ENCODE results near the gene GOLGA2. TPM values are rescaled to one million over a fixed set of nuclear protein-coding genes. Genes with fewer than 3 reads are reported as not detected.
"Not testable (repeated sequence)": the region's sequence is repeated elsewhere in the genome, so short reads cannot be mapped to it uniquely, and the experiment has no call there.

Gene GOLGA2
- total RNA-seq, 1 donor from 2014 or later, result 54.8 TPM

- Histone ChIP-seq H3K4me3 (ENCODE audit: low read depth, low read length) (no peak overlapping the region), H3K27me3 (ENCODE audit: control insufficient read depth, insufficient read depth, low read length) (no peaks in the 10 kb centered on the region), H3K36me3 (ENCODE audit: control insufficient read depth, insufficient read depth, low read length) (no peaks in the 10 kb centered on the region)
- DNase-seq (ENCODE audit: low read depth) (no peak), FAIRE-seq (no peak)
- no peak for TF ChIP-seq CTCF (IDR thresholded peaks at IDR 0.05; ENCODE audit: insufficient read depth, low read length, severe bottlenecking)
Observed at GRCh38 chr9:128232528-128233428, 43.0 kb downstream of the GOLGA2 start.

- FAIRE-seq, result no peak
- no peak for TF ChIP-seq CTCF (IDR thresholded peaks at IDR 0.05; ENCODE audit: insufficient read depth, low read length, severe bottlenecking)
Observed at GRCh38 chr9:128231638-128232527, 43.9 kb downstream of the GOLGA2 start.

GRCh38 chr9:128230897-128231296, 44.9 kb downstream of the GOLGA2 start:
- not testable (repeated sequence) for H3K27me3 ChIP-seq (ENCODE audit: control insufficient read depth, insufficient read depth, low read length); FAIRE-seq; H3K36me3 ChIP-seq (ENCODE audit: control insufficient read depth, insufficient read depth, low read length); H3K4me3 ChIP-seq (ENCODE audit: low read depth, low read length); DNase-seq (ENCODE audit: low read depth)

More at GRCh38 chr9:128231638-128232527, 43.9 kb downstream of the GOLGA2 start:
- DNase-seq (ENCODE audit: low read depth), result no peak
- Histone ChIP-seq H3K27me3 (ENCODE audit: control insufficient read depth, insufficient read depth, low read length) (no peaks in the 10 kb centered on the region), H3K36me3 (ENCODE audit: control insufficient read depth, insufficient read depth, low read length) (no peaks in the 10 kb centered on the region), H3K4me3 (ENCODE audit: low read depth, low read length) (no peak overlapping the region)

GRCh38 chr9:128226412-128226801, 49.4 kb downstream of the GOLGA2 start:
- no peak overlapping the region for H3K4me3 ChIP-seq (ENCODE audit: low read depth, low read length)
- FAIRE-seq (no peak), DNase-seq (ENCODE audit: low read depth) (no peak)
- no peaks in the 10 kb centered on the region for H3K36me3 ChIP-seq (ENCODE audit: control insufficient read depth, insufficient read depth, low read length)
- no peak for TF ChIP-seq CTCF (IDR thresholded peaks at IDR 0.05; ENCODE audit: insufficient read depth, low read length, severe bottlenecking)
- peaks cover 2% of the 10 kb centered on the region for H3K27me3 ChIP-seq (ENCODE audit: control insufficient read depth, insufficient read depth, low read length)

- no peak for DNase-seq (ENCODE audit: low read depth)
- TF ChIP-seq CTCF (IDR thresholded peaks at IDR 0.05; ENCODE audit: insufficient read depth, low read length, severe bottlenecking), result no peak
- no peak for FAIRE-seq
- peaks cover 2% of the 10 kb centered on the region for H3K27me3 ChIP-seq (ENCODE audit: control insufficient read depth, insufficient read depth, low read length)
- no peak overlapping the region for H3K4me3 ChIP-seq (ENCODE audit: low read depth, low read length)
- no peaks in the 10 kb centered on the region for H3K36me3 ChIP-seq (ENCODE audit: control insufficient read depth, insufficient read depth, low read length)
Observed at GRCh38 chr9:128225770-128226411, 49.9 kb downstream of the GOLGA2 start.

Measured in bronchial epithelial cell (primary cell).